Activated naive CD4-positive, alpha-beta T cell treated with anti-CD3 and anti-CD28 coated beads for 36 hours (primary cell): Measurements from ENCODE around the gene HSPB8. TPM values are rescaled to one million over a fixed set of nuclear protein-coding genes. Genes with fewer than 3 reads are reported as not detected.
A peak's percentile ranks its signal among the peaks of the same experiment; 100 is the strongest.

ENCODE experiments used
- CTCF ChIA-PET: fragments of 350-600 bp; sonication (Branson Sonifier 250); formaldehyde crosslinking; loops from one replicate; lab custom pipeline; 2021; ENCODE audit warnings: antibody characterized with exemption; lab: Charles Lee
- DNase-seq: peaks from one replicate; pipeline ENCODE4 v3.0.0-alpha.2; 2020
- H3K27ac Mint-ChIP-seq: one replicate; pipeline ENCODE4 v1.8.0; 2021; ENCODE audit warnings: mild to moderate bottlenecking, mixed read lengths
- H3K27me3 Mint-ChIP-seq: one replicate; pipeline ENCODE4 v1.8.0; 2021; ENCODE audit warnings: low read depth, mixed read lengths
- H3K36me3 Mint-ChIP-seq: one replicate; pipeline ENCODE4 v1.8.0; 2021; ENCODE audit warnings: low read depth, mixed read lengths
- H3K4me1 Mint-ChIP-seq: one replicate; pipeline ENCODE4 v1.8.0; 2021; ENCODE audit warnings: low read depth, mixed read lengths
- H3K4me3 Mint-ChIP-seq: one replicate; pipeline ENCODE4 v1.8.0; 2021; ENCODE audit warnings: mild to moderate bottlenecking, moderate library complexity, mixed read lengths
- H3K9me3 Mint-ChIP-seq: one replicate; pipeline ENCODE4 v1.8.0; 2021; ENCODE audit warnings: mixed read lengths
- intact Hi-C: fragments of 100-400 bp; cut with micrococcal nuclease; formaldehyde crosslinking; loops from one replicate; pipeline ENCODE4 v1.15.1; 2023
- total RNA-seq, 2 experiments: library from RNA; stranded (reverse); gene quantifications; one replicate each; pipeline ENCODE4 v1.2.3, GENCODE V29; 2021

The HSPB8 gene
- total RNA-seq = not detected

- Mint-ChIP-seq H3K4me1 (no peaks in the 10 kb centered on the region), H3K9me3 (no peaks in the 10 kb centered on the region), H3K36me3 (no peaks in the 10 kb centered on the region), H3K27ac (no peak within 1 kb of the TSS), H3K27me3 (peaks cover 7% of the 10 kb centered on the region), H3K4me3 (no peak within 1 kb of the TSS)
- intact Hi-C loops = no loop called here
- CTCF ChIA-PET = interaction anchor here (1.0 kb wide), 1 partner anchor 38 kb away, joined by 3 read pairs; no protein-coding TSS in a partner anchor
- no peak for DNase-seq
These were observed at the start of gene HSPB8 for GRCh38 chr12:119178544-119179334. TSS of gene HSPB8 (plus strand) at chr12:119178931. CDS start at chr12:119179313, 382 bp downstream.

GRCh38 chr12:119129827-119130434 lies 48.8 kb upstream of the HSPB8 start:
- peaks cover 9% of the 10 kb centered on the region for H3K9me3 Mint-ChIP-seq
- no peaks in the 10 kb centered on the region for H3K36me3 Mint-ChIP-seq
- no peak overlapping the region for H3K4me3 Mint-ChIP-seq
- CTCF ChIA-PET = no interaction called here
- intact Hi-C loops = no loop called here
- no peak overlapping the region for H3K27ac Mint-ChIP-seq
- peaks cover 3% of the 10 kb centered on the region for H3K27me3 Mint-ChIP-seq
- no peaks in the 10 kb centered on the region for H3K4me1 Mint-ChIP-seq
- DNase-seq = no peak

GRCh38 chr12:119130523-119130922 lies 48.2 kb upstream of the HSPB8 start:
- Mint-ChIP-seq H3K27me3 (no peaks in the 10 kb centered on the region), H3K4me1 (no peaks in the 10 kb centered on the region), H3K9me3 (peaks cover 9% of the 10 kb centered on the region), H3K27ac (no peak overlapping the region), H3K36me3 (no peaks in the 10 kb centered on the region), H3K4me3 (no peak overlapping the region)
- DNase-seq = no peak
- CTCF ChIA-PET = no interaction called here
- intact Hi-C loops = no loop called here

- Mint-ChIP-seq H3K4me3 (no peak overlapping the region), H3K27ac (no peak overlapping the region), H3K27me3 (no peaks in the 10 kb centered on the region), H3K4me1 (no peaks in the 10 kb centered on the region), H3K9me3 (peaks cover 6% of the 10 kb centered on the region), H3K36me3 (no peaks in the 10 kb centered on the region)
- no peak for DNase-seq
- CTCF ChIA-PET = no interaction called here
- intact Hi-C loops = no loop called here
These were observed 44.3 kb upstream of the HSPB8 start for GRCh38 chr12:119134284-119135072.

GRCh38 chr12:119136811-119137410 lies 41.8 kb upstream of the HSPB8 start:
- no peak for DNase-seq
- H3K4me3 Mint-ChIP-seq = no peak overlapping the region
- no peaks in the 10 kb centered on the region for H3K36me3 Mint-ChIP-seq
- peaks cover 2% of the 10 kb centered on the region for H3K27me3 Mint-ChIP-seq
- no peak overlapping the region for H3K27ac Mint-ChIP-seq
- no peaks in the 10 kb centered on the region for H3K9me3 Mint-ChIP-seq
- H3K4me1 Mint-ChIP-seq = no peaks in the 10 kb centered on the region
- intact Hi-C loops = no loop called here
- CTCF ChIA-PET = no interaction called here

- H3K27ac Mint-ChIP-seq = no peak overlapping the region
- CTCF ChIA-PET = interaction anchor here (0.9 kb wide), 1 partner anchor 23 kb away, joined by 3 read pairs; no protein-coding TSS in a partner anchor
- H3K4me1 Mint-ChIP-seq = no peaks in the 10 kb centered on the region
- no peak overlapping the region for H3K4me3 Mint-ChIP-seq
- no peaks in the 10 kb centered on the region for H3K36me3 Mint-ChIP-seq
- DNase-seq = no peak
- H3K9me3 Mint-ChIP-seq = no peaks in the 10 kb centered on the region
- H3K27me3 Mint-ChIP-seq = peaks cover 14% of the 10 kb centered on the region
- intact Hi-C loops = no loop called here
These were observed 39.3 kb upstream of the HSPB8 start for GRCh38 chr12:119139448-119139847.

- CTCF ChIA-PET = no interaction called here
- intact Hi-C loops = no loop called here
- no peak overlapping the region for H3K27ac Mint-ChIP-seq
- H3K4me1 Mint-ChIP-seq = no peaks in the 10 kb centered on the region
- DNase-seq = no peak
- H3K36me3 Mint-ChIP-seq = no peaks in the 10 kb centered on the region
- no peaks in the 10 kb centered on the region for H3K9me3 Mint-ChIP-seq
- no peak overlapping the region for H3K4me3 Mint-ChIP-seq
- H3K27me3 Mint-ChIP-seq = peaks cover 23% of the 10 kb centered on the region
These were observed 33.4 kb upstream of the HSPB8 start for GRCh38 chr12:119145367-119145766.

- DNase-seq = no peak
- CTCF ChIA-PET = no interaction called here
- H3K36me3 Mint-ChIP-seq = peaks cover 1% of the 10 kb centered on the region
- H3K9me3 Mint-ChIP-seq = peaks cover 7% of the 10 kb centered on the region
- peaks cover 29% of the 10 kb centered on the region for H3K27me3 Mint-ChIP-seq
- no peak overlapping the region for H3K27ac Mint-ChIP-seq
- H3K4me1 Mint-ChIP-seq = no peaks in the 10 kb centered on the region
- no peak overlapping the region for H3K4me3 Mint-ChIP-seq
- intact Hi-C loops = no loop called here
These were observed 30.8 kb upstream of the HSPB8 start for GRCh38 chr12:119147847-119148448.

- CTCF ChIA-PET = no interaction called here
- intact Hi-C loops = no loop called here
- no peak overlapping the region for H3K4me3 Mint-ChIP-seq
- no peaks in the 10 kb centered on the region for H3K4me1 Mint-ChIP-seq
- no peak for DNase-seq
- peaks cover 1% of the 10 kb centered on the region for H3K36me3 Mint-ChIP-seq
- H3K27me3 Mint-ChIP-seq = peaks cover 28% of the 10 kb centered on the region
- peaks cover 12% of the 10 kb centered on the region for H3K9me3 Mint-ChIP-seq
- no peak overlapping the region for H3K27ac Mint-ChIP-seq
These were observed 29.5 kb upstream of the HSPB8 start for GRCh38 chr12:119149270-119149669.

GRCh38 chr12:119151445-119152026 lies 27.2 kb upstream of the HSPB8 start:
- H3K9me3 Mint-ChIP-seq = peaks cover 14% of the 10 kb centered on the region
- peaks cover 20% of the 10 kb centered on the region for H3K27me3 Mint-ChIP-seq
- no peak overlapping the region for H3K4me3 Mint-ChIP-seq
- no peaks in the 10 kb centered on the region for H3K4me1 Mint-ChIP-seq
- no peak overlapping the region for H3K27ac Mint-ChIP-seq
- no peak for DNase-seq
- H3K36me3 Mint-ChIP-seq = peaks cover 1% of the 10 kb centered on the region
- CTCF ChIA-PET = no interaction called here
- intact Hi-C loops = no loop called here

GRCh38 chr12:119153477-119154434 lies 25.0 kb upstream of the HSPB8 start:
- Mint-ChIP-seq H3K36me3 (peaks cover 1% of the 10 kb centered on the region), H3K27me3 (peaks cover 17% of the 10 kb centered on the region), H3K9me3 (peaks cover 17% of the 10 kb centered on the region), H3K27ac (no peak overlapping the region), H3K4me3 (no peak overlapping the region), H3K4me1 (no peaks in the 10 kb centered on the region)
- DNase-seq = peak; percentile 9
- intact Hi-C loops = no loop called here
- CTCF ChIA-PET = no interaction called here
